Panc1 (cell line): ENCODE data around the gene SLC9A3. TPM values are rescaled to one million over a fixed set of nuclear protein-coding genes. Genes with fewer than 3 reads are reported as not detected.

ENCODE experiments used
- ATAC-seq: fragments of 200-7000 bp; cut with Tn5 transposase; 2 replicates; pipeline ENCODE4 v1.9.1; 2020; ENCODE audit warnings: mild to moderate bottlenecking, moderate library complexity
- BruUV-seq: library from RNA; stranded (reverse); fragments of 400-500 nt; replicated peaks from 2 replicates; lab custom pipeline; 2021; lab: Mats Ljungman, UMichigan
- CTCF ChIA-PET: fragments of 300-600 bp; sonication (Branson Sonifier 250); formaldehyde crosslinking; loops from one replicate; lab custom pipeline; 2022; ENCODE audit warnings: antibody characterized with exemption; lab: Charles Lee
- POLR2A ChIA-PET: fragments of 300-600 bp; sonication (Branson Sonifier 250); formaldehyde crosslinking; loops from one replicate; lab custom pipeline; 2022; ENCODE audit warnings: antibody characterized with exemption; lab: Charles Lee
- DNase-seq: peaks from one replicate; pipeline ENCODE4 v3.0.0-alpha.2; 2010; ENCODE audit warnings: low read depth, low spot score
- H3K27ac ChIP-seq: 2 replicates; pipeline ENCODE4 v1.5.1; 2011; ENCODE audit warnings: mild to moderate bottlenecking, low read length, inconsistent platforms
- H3K27me3 ChIP-seq: fragments of 200-500 bp; sonication (Bioruptor generic); 2 replicates; pipeline ENCODE4 v1.6.0; 2014; ENCODE audit warnings: low read length, inconsistent platforms; ENCODE audit not compliant: control insufficient read depth, insufficient read depth
- H3K36me3 ChIP-seq: fragments of 200-500 bp; sonication (Bioruptor generic); 2 replicates; pipeline ENCODE4 v1.5.1; 2014; ENCODE audit warnings: inconsistent platforms, mild to moderate bottlenecking, low read length, moderate library complexity; ENCODE audit not compliant: control insufficient read depth, insufficient read depth
- H3K4me1 ChIP-seq: 2 replicates; pipeline ENCODE4 v1.5.1; 2011; ENCODE audit warnings: inconsistent platforms, mild to moderate bottlenecking, low read length, moderate library complexity; ENCODE audit not compliant: control insufficient read depth, insufficient read depth
- H3K4me3 ChIP-seq, 2 experiments: 2 replicates each; pipeline ENCODE4 v1.5.1; 2011 to 2012; ENCODE audit warnings: low read depth in 2 of 2, low read length in 2 of 2, mild to moderate bottlenecking in 2 of 2, inconsistent platforms in 1 of 2, moderate library complexity in 1 of 2
- H3K9me3 ChIP-seq: fragments of 200-500 bp; sonication (Bioruptor generic); 2 replicates; pipeline ENCODE4 v1.5.1; 2014; ENCODE audit warnings: low read depth, mild to moderate bottlenecking, inconsistent platforms, low read length, moderate library complexity; ENCODE audit not compliant: control insufficient read depth, insufficient read depth
- CTCF ChIP-seq: fragments of 450-650 bp; IDR thresholded peaks from 2 replicates; pipeline ENCODE4 v1.5.1; 2017; ENCODE audit warnings: mild to moderate bottlenecking
- POLR2AphosphoS5 ChIP-seq: IDR thresholded peaks from 2 replicates; pipeline ENCODE4 v1.6.1; 2012; ENCODE audit warnings: mild to moderate bottlenecking, low read depth, low read length, moderate library complexity
- REST ChIP-seq, 2 experiments: IDR thresholded peaks; 2 replicates each; pipeline ENCODE4 v1.6.1; 2011 to 2012; ENCODE audit warnings: low read depth in 2 of 2, control low read depth in 1 of 2, low read length in 1 of 2, mild to moderate bottlenecking in 1 of 2, moderate library complexity in 1 of 2; ENCODE audit not compliant: insufficient read depth in 1 of 2
- SIN3A ChIP-seq: IDR thresholded peaks from 2 replicates; pipeline ENCODE4 v1.6.1; 2012; ENCODE audit warnings: low read depth, mild to moderate bottlenecking, low read length, moderate library complexity, borderline replicate concordance; ENCODE audit not compliant: insufficient read depth
- TCF7L2 ChIP-seq: IDR thresholded peaks from 2 replicates; pipeline ENCODE4 v1.6.1; 2011; ENCODE audit warnings: mild to moderate bottlenecking, low read depth, low read length, inconsistent platforms
- in situ Hi-C: cut with HindIII; loops from 2 replicates; pipeline ENCODE4 v1.10.0; 2016; ENCODE audit warnings: low sequenced_read_pairs, low pct_unique_long_range_greater_than_20kb
- intact Hi-C: fragments of 100-400 bp; cut with micrococcal nuclease; formaldehyde crosslinking; loops from one replicate; pipeline ENCODE4 v1.10.0; 2022; ENCODE audit not compliant: unreplicated experiment
- total RNA-seq: library from RNA; stranded (reverse); gene quantifications from one replicate; pipeline ENCODE4 v1.2.1, GENCODE V29; 2021; ENCODE audit not compliant: unreplicated experiment

SLC9A3 gene
- total RNA-seq, 1 experiment from 2014 or later = 2.0 TPM

- no TSS peak for BruUV-seq
- H3K9me3 ChIP-seq = no peaks in the 10 kb centered on the region
- intact Hi-C loops = no loop called here
- in situ Hi-C loops = no loop called here
- H3K27me3 ChIP-seq = no peaks in the 10 kb centered on the region
- no peaks in the 10 kb centered on the region for H3K4me1 ChIP-seq
- ATAC-seq (no peak), DNase-seq (no peak)
- no peak for TF ChIP-seq TCF7L2
- TF ChIP-seq POLR2AphosphoS5 = no peak
- TF ChIP-seq CTCF = no peak
- no peak for TF ChIP-seq REST (IDR thresholded peaks at IDR 0.05; ENCODE audit: insufficient read depth in 1 of 2, low read depth in 2 of 2, low read length in 1 of 2)
- TF ChIP-seq SIN3A = no peak
- H3K4me3 ChIP-seq = no peak overlapping the region
- ChIA-PET CTCF (no interaction called here), POLR2A (no interaction called here)
- no peaks in the 10 kb centered on the region for H3K36me3 ChIP-seq
- H3K27ac ChIP-seq = no peak overlapping the region
These were observed 33.0 kb downstream of the SLC9A3 start for GRCh38 chr5:491119-491855.

GRCh38 chr5:490116-491106 is 33.8 kb downstream of the SLC9A3 start:
- ChIA-PET CTCF (no interaction called here), POLR2A (no interaction called here)
- DNase-seq (no peak), ATAC-seq (no peak)
- Histone ChIP-seq H3K4me3 (no peak overlapping the region), H3K9me3 (no peaks in the 10 kb centered on the region), H3K4me1 (no peaks in the 10 kb centered on the region), H3K27me3 (no peaks in the 10 kb centered on the region), H3K36me3 (no peaks in the 10 kb centered on the region), H3K27ac (no peak overlapping the region)
- no peak for TF ChIP-seq TCF7L2
- no peak for TF ChIP-seq POLR2AphosphoS5
- TF ChIP-seq SIN3A = no peak
- no peak for TF ChIP-seq CTCF
- no peak for TF ChIP-seq REST (IDR thresholded peaks at IDR 0.05; ENCODE audit: insufficient read depth in 1 of 2, low read depth in 2 of 2, low read length in 1 of 2)
- in situ Hi-C loops (no loop called here), intact Hi-C loops (no loop called here)
- no TSS peak for BruUV-seq
